SH-SY5Y (cell line): ENCODE data around the gene SMPDL3B.

Experiments
- GATA2 ChIP-seq: IDR thresholded peaks from 2 replicates; pipeline ENCODE4 v1.6.1; 2011; ENCODE audit warnings: mild to moderate bottlenecking, low read depth, low read length
- GATA3 ChIP-seq: IDR thresholded peaks from 2 replicates; pipeline ENCODE4 v1.6.1; 2011; ENCODE audit warnings: low read depth, mild to moderate bottlenecking, low read length, moderate library complexity

SMPDL3B gene

GRCh38 chr1:27934818-27935549, at the start of gene SMPDL3B:
TSS of gene SMPDL3B (plus strand) at chr1:27935000. CDS start at chr1:27935184, 184 bp downstream.
- TF ChIP-seq GATA3 (no peak), GATA2 (no peak)

GRCh38 chr1:27885114-27885528, 49.7 kb upstream of the SMPDL3B start:
- no peak for TF ChIP-seq GATA3
- TF ChIP-seq GATA2 = no peak

GRCh38 chr1:27885621-27886352, 49.0 kb upstream of the SMPDL3B start:
- no peak for TF ChIP-seq GATA3
- no peak for TF ChIP-seq GATA2

GRCh38 chr1:27886353-27886679, 48.5 kb upstream of the SMPDL3B start:
- TF ChIP-seq GATA3 = no peak
- no peak for TF ChIP-seq GATA2

- TF ChIP-seq GATA2 = no peak
- TF ChIP-seq GATA3 = no peak
These were observed 48.1 kb upstream of the SMPDL3B start for GRCh38 chr1:27886744-27887143.

GRCh38 chr1:27887215-27888021, 47.4 kb upstream of the SMPDL3B start:
- TF ChIP-seq GATA3 (no peak), GATA2 (no peak)

DNA sequence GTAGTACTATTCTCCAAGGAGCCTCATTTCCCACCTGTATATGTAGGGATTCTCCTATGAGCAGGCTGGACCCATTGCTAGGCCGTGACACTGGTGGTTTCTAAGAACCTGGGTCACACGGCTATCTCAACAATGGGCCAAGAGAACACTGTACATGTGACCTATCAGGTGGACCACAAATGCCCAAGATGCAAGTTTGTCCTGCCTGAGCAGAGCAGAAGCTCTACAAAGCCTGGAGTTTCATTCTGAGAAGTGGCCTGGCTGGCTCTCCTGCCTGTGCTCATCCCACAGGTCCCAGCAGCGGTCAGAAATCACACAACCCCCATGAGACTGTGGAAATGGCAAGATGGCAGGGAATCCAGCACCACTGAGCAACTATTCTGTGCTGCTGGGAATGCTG, 45.3 kb upstream of the SMPDL3B start:
- TF ChIP-seq GATA3 = no peak
- no peak for TF ChIP-seq GATA2

GRCh38 chr1:27891196-27891889, 43.5 kb upstream of the SMPDL3B start:
- no peak for TF ChIP-seq GATA2
- no peak for TF ChIP-seq GATA3

DNA sequence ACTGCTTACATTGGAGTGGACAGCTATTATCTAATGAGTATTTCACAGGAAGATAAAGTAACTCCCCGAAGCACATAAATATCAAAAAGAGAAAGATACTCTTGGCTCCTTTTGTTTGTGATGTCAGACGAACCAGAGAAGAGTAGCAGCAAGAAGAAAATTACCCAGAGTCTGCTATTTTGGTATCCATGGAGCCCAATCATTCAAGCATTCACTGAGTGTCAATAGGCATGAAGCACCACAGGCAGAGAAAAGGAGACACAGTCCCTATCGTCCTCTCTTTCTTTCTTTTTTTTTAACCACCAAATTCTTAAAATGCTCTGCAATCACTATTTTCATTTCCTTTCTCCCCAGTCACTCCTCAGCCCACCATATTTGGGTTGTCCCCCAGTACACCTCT, 40.3 kb upstream of the SMPDL3B start:
- TF ChIP-seq GATA2 (no peak), GATA3 (no peak)

DNA sequence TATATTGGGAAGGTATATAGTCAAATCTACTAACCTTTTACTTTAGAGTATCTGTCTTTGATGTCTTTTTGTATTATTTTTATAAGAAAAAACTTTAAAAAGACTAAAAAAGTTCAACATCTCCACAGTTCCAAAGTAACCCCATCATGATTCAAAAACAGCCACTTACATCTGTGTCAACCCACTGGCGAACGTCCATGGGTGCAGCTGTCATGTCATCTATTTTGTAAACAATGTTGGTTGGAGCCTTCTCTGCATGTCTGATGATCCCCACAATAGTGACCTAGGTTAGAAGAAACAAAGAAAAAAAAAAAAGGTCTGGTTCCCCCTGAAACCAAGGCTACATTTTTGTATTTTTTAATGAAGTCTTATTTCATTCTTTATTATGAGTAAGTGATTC, 28.0 kb upstream of the SMPDL3B start:
- TF ChIP-seq GATA3 = no peak
- no peak for TF ChIP-seq GATA2

- TF ChIP-seq GATA2 = no peak
- no peak for TF ChIP-seq GATA3
These were observed 22.4 kb upstream of the SMPDL3B start for GRCh38 chr1:27912429-27912828.

DNA sequence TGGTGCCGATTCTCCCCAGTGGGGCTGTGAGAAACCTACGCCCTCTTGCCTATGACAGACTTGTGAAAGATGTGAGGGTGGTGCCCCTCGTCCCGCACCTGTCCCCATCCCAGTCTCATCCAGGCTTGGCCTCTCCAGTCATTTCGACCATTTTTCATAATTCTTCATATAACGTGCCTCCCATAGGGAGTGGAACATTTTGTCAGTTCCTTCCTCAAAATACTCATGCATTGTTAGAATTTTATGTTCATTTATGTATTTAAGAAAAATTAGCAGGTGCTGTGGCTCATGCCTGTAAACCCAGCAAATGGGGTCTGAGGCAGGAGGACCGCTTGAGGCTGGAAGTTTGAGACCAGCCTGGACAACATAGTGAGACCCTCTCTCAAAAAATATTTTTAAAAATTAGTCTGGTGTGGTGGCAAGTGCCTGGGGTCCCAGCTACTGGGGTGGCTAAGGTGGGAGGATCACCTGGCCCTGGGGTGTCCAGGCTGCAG, 19.7 kb upstream of the SMPDL3B start:
- TF ChIP-seq GATA3 = no peak
- no peak for TF ChIP-seq GATA2

DNA sequence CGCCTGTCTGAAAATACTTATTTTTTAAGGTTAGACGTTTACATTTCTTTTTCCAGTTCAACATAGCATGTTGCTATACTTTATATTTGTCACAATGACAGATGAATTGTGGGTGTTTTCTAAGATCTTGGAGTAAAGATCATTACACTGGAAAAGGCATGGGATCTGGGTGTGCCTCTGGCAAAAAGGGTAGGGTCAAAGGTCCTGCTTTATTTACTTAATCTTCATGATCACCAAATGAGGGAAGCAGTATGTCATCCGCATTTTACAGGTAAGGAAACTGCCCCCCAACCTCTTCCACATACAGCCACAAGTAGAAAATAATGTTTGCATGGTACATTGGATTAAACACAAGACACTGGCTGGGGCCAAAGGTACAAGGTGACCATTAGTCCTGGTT, 12.5 kb upstream of the SMPDL3B start:
- no peak for TF ChIP-seq GATA3
